OCI-LY1 (cell line): Measurements from ENCODE around the gene ATP1B3.

Experiments
- H2AFZ ChIP-seq: fragments of 200-600 bp; sonication (generic), shearing (Covaris generic); 2 replicates; pipeline ENCODE4 v1.6.0; 2014; ENCODE audit warnings: antibody characterized with exemption, mild to moderate bottlenecking, low read length
- H3F3A ChIP-seq: fragments of 200-600 bp; sonication (generic), shearing (Covaris generic); 2 replicates; pipeline ENCODE4 v1.6.0; 2014; ENCODE audit warnings: mild to moderate bottlenecking, antibody characterized with exemption, low read length, moderate library complexity; ENCODE audit not compliant: insufficient read depth
- H3K27ac ChIP-seq: fragments of 200-600 bp; sonication (generic); 2 replicates; pipeline ENCODE4 v1.5.1; 2014; ENCODE audit warnings: low read length, mixed run types, mild to moderate bottlenecking, low read depth; ENCODE audit not compliant: poor library complexity, severe bottlenecking
- H3K27me3 ChIP-seq: fragments of 200-600 bp; sonication (generic); 2 replicates; pipeline ENCODE4 v1.6.0; 2014; ENCODE audit warnings: antibody characterized with exemption, mild to moderate bottlenecking, low read length, moderate library complexity; ENCODE audit not compliant: insufficient read depth
- H3K36me3 ChIP-seq: fragments of 200-600 bp; sonication (generic); 2 replicates; pipeline ENCODE4 v1.6.1; 2014; ENCODE audit warnings: mild to moderate bottlenecking, antibody characterized with exemption, low read length, moderate library complexity, mixed read lengths; ENCODE audit not compliant: insufficient read depth
- H3K4me1 ChIP-seq: fragments of 200-600 bp; sonication (generic); 2 replicates; pipeline ENCODE4 v1.5.1; 2014; ENCODE audit warnings: mild to moderate bottlenecking, low read length, moderate library complexity; ENCODE audit not compliant: insufficient read depth, severe bottlenecking
- H3K4me2 ChIP-seq: fragments of 200-600 bp; sonication (generic), shearing (Covaris generic); 2 replicates; pipeline ENCODE4 v1.6.1; 2014; ENCODE audit warnings: low read length
- H3K4me3 ChIP-seq: fragments of 200-600 bp; sonication (generic); 2 replicates; pipeline ENCODE4 v1.5.1; 2014; ENCODE audit warnings: low read length, low read depth, mild to moderate bottlenecking, mixed read lengths; ENCODE audit not compliant: poor library complexity, severe bottlenecking
- H3K79me2 ChIP-seq: fragments of 200-600 bp; shearing (Covaris generic); 2 replicates; pipeline ENCODE4 v1.6.1; 2016; ENCODE audit warnings: mixed run types, low read length, mixed read lengths; ENCODE audit not compliant: insufficient read depth
- H3K9ac ChIP-seq: fragments of 200-600 bp; sonication (generic), shearing (Covaris generic); 2 replicates; pipeline ENCODE4 v1.6.1; 2014; ENCODE audit warnings: mild to moderate bottlenecking, low read length, mixed read lengths
- H3K9me2 ChIP-seq: fragments of 200-600 bp; sonication (generic), shearing (Covaris generic); 2 replicates; pipeline ENCODE4 v1.6.1; 2014; ENCODE audit warnings: low read depth, mild to moderate bottlenecking, low read length, mixed read lengths
- H3K9me3 ChIP-seq: fragments of 200-600 bp; shearing (Covaris generic); 2 replicates; pipeline ENCODE4 v1.6.1; 2014; ENCODE audit warnings: low read length, mixed read lengths
- H4K20me1 ChIP-seq: fragments of 200-600 bp; sonication (generic), shearing (Covaris generic); 2 replicates; pipeline ENCODE4 v1.6.0; 2016; ENCODE audit warnings: mild to moderate bottlenecking, low read length; ENCODE audit not compliant: insufficient read depth
- EZH2 ChIP-seq: fragments of 200-600 bp; sonication (generic), shearing (Covaris generic); IDR thresholded peaks from 2 replicates; pipeline ENCODE4 v1.8.0; 2017; ENCODE audit warnings: borderline replicate concordance, mixed run types, mild to moderate bottlenecking, antibody characterized with exemption, low read length, moderate library complexity, mixed read lengths
- TF ChIP-seq, protein P1 (sequence below): fragments of 200-600 bp; sonication (generic), shearing (Covaris generic); IDR thresholded peaks from 2 replicates; pipeline ENCODE4 v1.5.1; 2017; ENCODE audit warnings: mild to moderate bottlenecking, antibody characterized with exemption, low read length, moderate library complexity, mixed read lengths

ATP1B3 gene

DNA sequence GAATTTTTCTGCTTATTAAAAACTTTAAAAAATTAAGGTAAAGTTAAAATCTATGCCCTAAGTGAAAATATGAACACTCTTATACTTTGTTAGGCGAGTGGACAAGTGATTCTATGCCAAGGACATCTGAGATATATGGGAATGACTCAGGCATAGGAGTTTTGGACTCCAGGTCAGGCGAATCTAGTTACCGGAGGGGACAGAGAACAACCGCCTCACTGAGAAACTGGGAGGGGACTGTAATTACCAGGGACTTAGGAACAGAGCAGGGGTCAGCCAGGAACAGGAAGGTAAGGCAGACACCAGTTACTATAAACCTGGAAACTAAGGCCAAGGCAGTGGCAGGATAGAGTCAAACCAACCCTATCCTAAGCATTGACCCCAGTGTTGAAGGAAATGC, 16.8 kb upstream of the ATP1B3 start:
- TF ChIP-seq, protein P1, sequence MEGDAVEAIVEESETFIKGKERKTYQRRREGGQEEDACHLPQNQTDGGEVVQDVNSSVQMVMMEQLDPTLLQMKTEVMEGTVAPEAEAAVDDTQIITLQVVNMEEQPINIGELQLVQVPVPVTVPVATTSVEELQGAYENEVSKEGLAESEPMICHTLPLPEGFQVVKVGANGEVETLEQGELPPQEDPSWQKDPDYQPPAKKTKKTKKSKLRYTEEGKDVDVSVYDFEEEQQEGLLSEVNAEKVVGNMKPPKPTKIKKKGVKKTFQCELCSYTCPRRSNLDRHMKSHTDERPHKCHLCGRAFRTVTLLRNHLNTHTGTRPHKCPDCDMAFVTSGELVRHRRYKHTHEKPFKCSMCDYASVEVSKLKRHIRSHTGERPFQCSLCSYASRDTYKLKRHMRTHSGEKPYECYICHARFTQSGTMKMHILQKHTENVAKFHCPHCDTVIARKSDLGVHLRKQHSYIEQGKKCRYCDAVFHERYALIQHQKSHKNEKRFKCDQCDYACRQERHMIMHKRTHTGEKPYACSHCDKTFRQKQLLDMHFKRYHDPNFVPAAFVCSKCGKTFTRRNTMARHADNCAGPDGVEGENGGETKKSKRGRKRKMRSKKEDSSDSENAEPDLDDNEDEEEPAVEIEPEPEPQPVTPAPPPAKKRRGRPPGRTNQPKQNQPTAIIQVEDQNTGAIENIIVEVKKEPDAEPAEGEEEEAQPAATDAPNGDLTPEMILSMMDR: no peak
- no peak for TF ChIP-seq EZH2

DNA sequence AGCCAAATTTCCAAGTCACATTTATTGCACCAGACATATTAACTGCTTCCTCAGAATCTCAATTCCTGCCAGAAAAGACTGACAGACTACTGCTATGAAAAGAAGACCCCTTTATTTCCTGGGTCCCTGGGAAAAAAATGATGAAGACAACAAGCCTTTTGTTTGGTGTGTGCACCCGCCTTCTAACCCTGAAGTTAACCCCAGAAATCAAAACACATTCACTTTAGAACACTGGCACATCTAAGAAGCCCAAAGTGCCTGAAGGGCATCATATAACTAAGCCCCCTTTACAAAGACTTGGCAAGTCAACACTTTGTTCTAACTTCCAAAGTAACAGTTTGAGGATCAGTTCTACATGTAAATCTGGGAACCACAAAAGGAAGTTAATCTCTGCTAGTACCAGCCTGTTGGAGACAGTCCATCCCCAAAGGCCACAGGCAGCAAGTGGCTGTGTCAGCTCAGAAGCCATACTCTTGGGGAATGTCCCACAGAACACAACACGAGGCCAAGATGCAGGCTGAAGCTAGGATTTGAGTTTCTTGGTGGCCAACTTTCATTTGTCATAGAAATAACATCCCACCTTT, 16.3 kb upstream of the ATP1B3 start:
- no peaks in the 10 kb centered on the region for H3K9me2 ChIP-seq
- H3K79me2 ChIP-seq: no peaks in the 10 kb centered on the region
- no peak overlapping the region for H3K4me2 ChIP-seq
- H2AFZ ChIP-seq: no peak overlapping the region
- H3K9me3 ChIP-seq: no peaks in the 10 kb centered on the region
- H3K36me3 ChIP-seq: no peaks in the 10 kb centered on the region
- no peaks in the 10 kb centered on the region for H3K4me1 ChIP-seq
- no peak overlapping the region for H3K4me3 ChIP-seq
- no peaks in the 10 kb centered on the region for H4K20me1 ChIP-seq
- H3K9ac ChIP-seq: no peak overlapping the region
- TF ChIP-seq, protein P1: no peak
- no peak for TF ChIP-seq EZH2
- H3F3A ChIP-seq: no peaks in the 10 kb centered on the region
- H3K27ac ChIP-seq: no peak overlapping the region
- H3K27me3 ChIP-seq: no peaks in the 10 kb centered on the region

More for the DNA sequence above, 16.8 kb upstream of the ATP1B3 start:
- Histone ChIP-seq H4K20me1 (no peaks in the 10 kb centered on the region), H3K4me2 (no peak overlapping the region), H3K9me3 (no peaks in the 10 kb centered on the region), H3K27ac (no peak overlapping the region), H3K9me2 (no peaks in the 10 kb centered on the region), H3K9ac (no peak overlapping the region), H3K27me3 (no peaks in the 10 kb centered on the region), H3F3A (no peaks in the 10 kb centered on the region), H3K79me2 (no peaks in the 10 kb centered on the region), H3K36me3 (no peaks in the 10 kb centered on the region), H2AFZ (no peak overlapping the region), H3K4me1 (no peaks in the 10 kb centered on the region), H3K4me3 (no peak overlapping the region)

DNA sequence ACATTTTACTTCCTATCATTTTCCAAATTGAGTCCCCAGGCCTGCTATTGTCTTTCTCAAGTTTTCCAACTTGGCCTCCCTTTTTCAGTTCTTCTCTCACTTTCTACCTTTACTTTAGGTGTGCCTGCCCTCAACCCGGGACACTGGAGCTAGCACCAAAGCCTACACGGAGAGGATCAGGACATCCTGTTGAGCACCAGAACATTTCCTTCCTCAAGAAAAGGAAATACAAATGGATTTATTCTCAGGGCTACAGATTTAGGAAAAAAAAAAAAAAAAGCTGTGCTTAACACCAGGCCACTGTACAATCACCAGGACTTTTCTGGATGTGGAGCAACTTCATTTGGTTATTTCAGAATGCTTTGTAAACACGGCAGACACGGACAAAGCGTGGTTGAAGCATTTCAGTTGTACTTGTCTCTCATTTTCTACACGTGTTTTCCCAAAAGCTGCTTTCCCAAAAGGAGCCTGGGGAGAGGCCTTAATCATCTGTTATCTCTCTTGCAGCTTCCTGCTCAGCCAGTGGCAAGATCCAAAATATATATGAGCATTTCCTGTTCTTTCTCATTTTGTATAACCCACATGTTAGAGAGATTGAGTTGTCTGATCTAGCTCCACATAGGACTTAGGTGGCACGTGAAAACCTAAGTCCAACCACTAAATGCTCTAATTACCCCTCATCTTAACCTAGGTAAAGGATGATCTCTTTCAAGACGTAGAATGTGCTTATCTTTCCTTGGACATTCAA, 15.5 kb upstream of the ATP1B3 start:
- Histone ChIP-seq H3K9me2 (no peaks in the 10 kb centered on the region), H3K9ac (no peak overlapping the region), H3F3A (no peaks in the 10 kb centered on the region), H3K4me1 (no peaks in the 10 kb centered on the region), H3K27ac (no peak overlapping the region), H3K27me3 (no peaks in the 10 kb centered on the region), H3K4me2 (no peak overlapping the region), H4K20me1 (no peaks in the 10 kb centered on the region), H3K4me3 (no peak overlapping the region), H3K9me3 (no peaks in the 10 kb centered on the region), H2AFZ (no peak overlapping the region), H3K36me3 (no peaks in the 10 kb centered on the region), H3K79me2 (no peaks in the 10 kb centered on the region)
- TF ChIP-seq EZH2: no peak
- TF ChIP-seq, protein P1: no peak
